Heart left ventricle (tissue), 13 donors: ENCODE data around the gene PPP1R1C.

Source experiments
- POLR2A ChIP-seq, 2 donors: fragments of 450-650 bp; IDR thresholded peaks; one replicate each; pipeline ENCODE4 v1.6.1; 2017; ENCODE audit warnings: antibody characterized with exemption in 2 of 2, mild to moderate bottlenecking in 2 of 2, moderate library complexity in 2 of 2
- TF ChIP-seq, protein P1 (sequence below), 12 donors: fragments of 200-600 bp; sonication (generic) in 4 of 12; IDR thresholded peaks; one replicate each; pipeline versions ENCODE4 v1.5.0 to v1.8.0; 2018 to 2022; ENCODE audit warnings: antibody characterized with exemption in 12 of 12, mild to moderate bottlenecking in 5 of 12
- donor health status: ischemic (EF 13 %, LVEDD 7.1; RV severe dilation, severe dysfunction).
- donor health status: DM: no; HTN: yes; CAD: no.
- donor health status: DM: no; HTN: no; CAD: no.
- donor health status: ischemic (EF 25% LVEDD 6.9; RV normal size, moderate dysfunction).
- donor health status: ischemic (EF 25% LVEDD 5.7; RV mildly dilated, moderate dysfunction).
- donor health status: ischemic (EF 35%, LVEDD 5.7; RV mildly dilated, moderate dysfunction).
- donor health status: nonischemic (EF 11% LVEDD 7.7; RV severe dilation, severe dysfunction).
- donor health status: DM: yes; HTN: yes; CAD: no.
- donor health status: PGD.
- donor health status: ischemic (EF 29% LVEDD 5.4; RV normal size, mild dysfunction).
- donor health status: nonischemic (EF 23%, LVEDD 6.1; RV moderate dilation, normal function).

DNA sequence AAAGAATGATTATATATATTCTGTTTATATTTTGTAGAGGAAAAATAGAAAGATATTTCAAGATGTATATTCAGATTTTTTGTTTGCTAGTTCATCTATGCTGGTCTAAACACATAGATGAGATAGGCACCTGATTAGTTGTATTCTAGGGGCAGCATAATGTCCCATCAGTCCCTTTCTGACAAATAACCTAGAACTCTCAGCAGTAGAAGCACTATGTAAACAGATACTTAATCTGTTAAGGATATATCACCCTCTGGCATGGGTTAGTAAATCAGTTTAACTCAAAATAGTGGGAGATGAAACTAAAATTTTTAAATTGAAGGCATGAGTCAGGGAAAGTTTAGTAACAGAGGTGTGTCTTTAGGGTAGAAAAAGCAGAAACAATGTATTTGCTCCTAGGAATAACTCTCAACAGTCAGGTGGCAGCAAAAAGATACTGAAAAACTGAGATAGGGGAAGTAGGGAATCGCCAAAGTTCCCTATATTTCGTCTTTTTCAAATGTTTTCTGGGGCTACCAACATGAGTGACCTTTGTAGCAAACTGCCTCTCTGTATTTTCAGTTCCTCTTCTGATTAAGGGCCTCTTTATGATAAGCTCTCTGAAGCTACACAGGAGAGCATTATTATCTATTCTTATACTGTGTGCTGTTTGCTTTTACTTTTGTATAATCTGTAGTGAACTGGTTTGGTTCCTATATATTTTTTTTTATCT, 5.7 kb downstream of the PPP1R1C start:
- no peak for TF ChIP-seq POLR2A (IDR thresholded peaks at IDR 0.05)
- TF ChIP-seq, protein P1, sequence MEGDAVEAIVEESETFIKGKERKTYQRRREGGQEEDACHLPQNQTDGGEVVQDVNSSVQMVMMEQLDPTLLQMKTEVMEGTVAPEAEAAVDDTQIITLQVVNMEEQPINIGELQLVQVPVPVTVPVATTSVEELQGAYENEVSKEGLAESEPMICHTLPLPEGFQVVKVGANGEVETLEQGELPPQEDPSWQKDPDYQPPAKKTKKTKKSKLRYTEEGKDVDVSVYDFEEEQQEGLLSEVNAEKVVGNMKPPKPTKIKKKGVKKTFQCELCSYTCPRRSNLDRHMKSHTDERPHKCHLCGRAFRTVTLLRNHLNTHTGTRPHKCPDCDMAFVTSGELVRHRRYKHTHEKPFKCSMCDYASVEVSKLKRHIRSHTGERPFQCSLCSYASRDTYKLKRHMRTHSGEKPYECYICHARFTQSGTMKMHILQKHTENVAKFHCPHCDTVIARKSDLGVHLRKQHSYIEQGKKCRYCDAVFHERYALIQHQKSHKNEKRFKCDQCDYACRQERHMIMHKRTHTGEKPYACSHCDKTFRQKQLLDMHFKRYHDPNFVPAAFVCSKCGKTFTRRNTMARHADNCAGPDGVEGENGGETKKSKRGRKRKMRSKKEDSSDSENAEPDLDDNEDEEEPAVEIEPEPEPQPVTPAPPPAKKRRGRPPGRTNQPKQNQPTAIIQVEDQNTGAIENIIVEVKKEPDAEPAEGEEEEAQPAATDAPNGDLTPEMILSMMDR (IDR thresholded peaks at IDR 0.05): no peak
